GM19463 (cell line): Measurements from ENCODE around the gene PTPRR.
"Not testable (repeated sequence)": the region's sequence is repeated elsewhere in the genome, so short reads cannot be mapped to it uniquely, and the experiment has no call there.

ENCODE experiments used
- ATAC-seq: cut with Tn5 transposase; IDR thresholded peaks from one replicate; pipeline ENCODE4 v1.9.1; 2021; ENCODE audit warnings: mild to moderate bottlenecking, moderate library complexity; ENCODE audit not compliant: unreplicated experiment

The PTPRR gene

DNA sequence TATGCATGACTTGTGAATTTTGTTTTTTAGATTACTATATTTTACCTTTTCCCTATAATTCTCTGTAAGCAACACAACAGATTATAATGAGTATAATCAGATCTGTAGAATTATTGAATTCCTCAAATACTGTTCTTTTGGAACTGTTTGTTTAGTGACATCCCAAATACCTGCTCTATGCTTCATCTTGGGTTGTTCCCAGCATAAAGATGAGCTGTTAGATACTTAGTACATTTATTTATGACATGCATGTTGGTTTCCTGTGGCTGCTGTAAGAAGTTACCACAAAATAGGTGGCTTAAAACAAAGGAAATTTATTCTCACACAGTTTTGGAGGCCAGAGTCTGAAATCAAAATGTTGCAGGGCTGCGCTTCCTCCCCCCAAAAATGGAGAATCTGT, 78.4 kb downstream of the PTPRR start:
- ATAC-seq, result no peak

GRCh38 chr12:70840656-70841350, 79.7 kb downstream of the PTPRR start:
- no peak for ATAC-seq

DNA sequence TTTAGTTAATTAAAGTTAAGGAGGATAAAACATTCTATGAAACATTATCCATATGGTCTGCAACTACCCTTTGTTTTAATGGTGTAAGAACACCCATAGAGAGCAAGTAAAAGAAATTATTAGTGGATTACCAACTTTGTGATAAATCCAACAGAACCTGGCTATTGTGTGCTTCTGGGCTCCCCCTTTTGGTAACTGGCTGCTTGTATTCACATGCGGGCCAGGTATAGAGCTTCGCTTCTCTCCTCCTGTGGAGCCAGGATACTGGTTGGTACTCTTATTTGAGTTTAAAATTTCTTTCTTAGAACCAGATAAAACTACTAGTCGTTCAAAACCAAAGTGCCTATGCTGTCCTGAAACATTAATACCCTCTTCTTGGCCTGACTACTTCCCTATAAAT, 81.0 kb downstream of the PTPRR start:
- no peak for ATAC-seq

DNA sequence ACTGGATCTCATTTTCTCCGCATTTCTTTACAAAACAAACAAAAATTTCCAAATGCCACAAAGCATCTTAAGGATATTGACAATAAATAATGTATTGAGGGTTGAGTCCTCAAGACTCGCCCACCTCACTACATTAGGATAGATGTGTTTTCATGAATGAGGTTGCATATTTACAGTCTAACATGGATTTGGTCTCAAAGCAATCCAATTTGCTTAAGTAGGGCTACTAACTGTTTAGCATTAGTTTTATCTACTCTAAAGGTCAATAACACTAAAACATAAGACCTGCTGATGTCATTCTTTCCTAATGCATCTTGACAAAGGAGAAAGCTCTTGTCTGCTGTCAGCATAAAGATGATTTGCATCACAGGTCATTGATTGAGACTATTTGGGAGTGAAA, 82.4 kb downstream of the PTPRR start:
- no peak for ATAC-seq

DNA sequence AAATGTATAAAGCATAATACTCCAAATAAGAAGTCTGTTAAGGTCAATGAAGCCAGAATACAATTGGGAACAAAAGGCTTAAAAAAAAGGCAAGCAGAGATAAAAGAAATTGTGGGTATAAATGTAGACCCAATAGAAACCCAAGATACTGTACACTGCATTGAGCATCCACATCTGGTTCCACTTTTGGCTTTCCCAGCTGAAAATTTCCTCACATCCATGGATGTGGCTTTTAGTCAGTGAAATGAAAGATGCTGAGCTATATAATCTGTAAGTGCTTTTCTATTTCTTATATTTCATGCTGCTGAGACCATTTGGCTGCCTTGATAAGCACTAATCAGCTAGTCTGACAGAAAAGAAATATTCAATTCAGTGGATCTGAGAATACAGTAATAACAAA, 83.5 kb downstream of the PTPRR start:
- no peak for ATAC-seq

GRCh38 chr12:70835948-70836347, 84.6 kb downstream of the PTPRR start:
- ATAC-seq, result no peak

DNA sequence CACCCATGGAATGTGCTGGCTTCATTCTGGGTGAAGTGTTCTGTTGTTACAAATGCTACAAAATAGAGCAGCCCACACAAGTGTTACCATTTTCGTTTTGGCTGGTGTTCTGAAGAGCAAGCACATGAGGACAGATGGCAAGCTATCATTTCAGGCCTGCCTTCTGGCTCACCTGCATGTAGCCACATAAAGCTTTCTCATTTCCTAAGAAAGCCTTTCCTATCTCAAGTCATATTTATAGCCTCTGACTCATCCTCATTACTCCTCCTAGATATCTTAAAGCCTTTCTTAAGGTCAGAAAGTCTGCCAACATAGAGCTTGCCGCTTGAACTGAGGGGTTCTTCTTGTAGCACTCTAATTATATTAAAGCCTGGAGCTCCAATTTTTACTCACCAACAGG, 89.0 kb downstream of the PTPRR start:
- ATAC-seq, result no peak

GRCh38 chr12:70830221-70831061, 90.1 kb downstream of the PTPRR start:
- no peak for ATAC-seq

DNA sequence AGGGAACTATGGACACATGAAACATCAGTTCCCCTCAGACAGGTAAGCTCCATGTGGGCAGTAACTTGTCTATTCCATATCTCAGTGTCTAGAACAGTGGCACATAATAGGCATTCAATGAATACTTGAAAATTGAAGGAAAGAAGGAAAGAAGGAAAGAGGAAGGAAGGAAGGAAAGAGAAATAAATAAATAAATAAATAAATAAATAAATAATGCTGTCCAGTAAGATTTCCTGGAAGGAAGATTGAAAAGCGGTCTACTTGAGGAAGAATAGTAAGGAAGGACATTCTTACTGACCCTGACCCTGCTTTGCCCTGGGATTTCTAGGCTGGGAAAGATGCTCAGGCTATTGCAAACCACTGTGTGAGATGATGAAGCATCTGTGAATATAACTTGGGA, 91.5 kb downstream of the PTPRR start:
- ATAC-seq, result no peak

DNA sequence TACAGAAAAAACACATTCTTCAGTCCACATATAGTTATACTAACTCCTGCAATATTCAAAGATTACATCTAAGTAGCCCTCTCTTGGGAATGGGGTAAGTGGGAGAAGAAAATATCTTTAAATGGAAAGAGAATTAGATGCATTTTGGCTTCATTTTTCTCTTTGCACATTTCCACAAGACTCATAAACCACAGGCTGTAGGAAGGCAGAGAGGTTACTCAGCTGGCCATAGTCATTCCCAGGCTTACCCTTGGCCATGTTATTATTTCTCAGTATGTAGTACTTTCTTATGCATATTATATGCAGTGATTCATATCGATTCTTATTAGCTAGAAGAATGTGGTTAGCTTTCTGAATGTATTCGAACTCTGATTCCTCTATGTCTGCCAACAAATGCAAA, 92.2 kb downstream of the PTPRR start:
- no peak for ATAC-seq

GRCh38 chr12:70826156-70826555, 94.4 kb downstream of the PTPRR start:
- no peak for ATAC-seq

- no peak for ATAC-seq
Measured at GRCh38 chr12:70824511-70824910, 96.0 kb downstream of the PTPRR start.

DNA sequence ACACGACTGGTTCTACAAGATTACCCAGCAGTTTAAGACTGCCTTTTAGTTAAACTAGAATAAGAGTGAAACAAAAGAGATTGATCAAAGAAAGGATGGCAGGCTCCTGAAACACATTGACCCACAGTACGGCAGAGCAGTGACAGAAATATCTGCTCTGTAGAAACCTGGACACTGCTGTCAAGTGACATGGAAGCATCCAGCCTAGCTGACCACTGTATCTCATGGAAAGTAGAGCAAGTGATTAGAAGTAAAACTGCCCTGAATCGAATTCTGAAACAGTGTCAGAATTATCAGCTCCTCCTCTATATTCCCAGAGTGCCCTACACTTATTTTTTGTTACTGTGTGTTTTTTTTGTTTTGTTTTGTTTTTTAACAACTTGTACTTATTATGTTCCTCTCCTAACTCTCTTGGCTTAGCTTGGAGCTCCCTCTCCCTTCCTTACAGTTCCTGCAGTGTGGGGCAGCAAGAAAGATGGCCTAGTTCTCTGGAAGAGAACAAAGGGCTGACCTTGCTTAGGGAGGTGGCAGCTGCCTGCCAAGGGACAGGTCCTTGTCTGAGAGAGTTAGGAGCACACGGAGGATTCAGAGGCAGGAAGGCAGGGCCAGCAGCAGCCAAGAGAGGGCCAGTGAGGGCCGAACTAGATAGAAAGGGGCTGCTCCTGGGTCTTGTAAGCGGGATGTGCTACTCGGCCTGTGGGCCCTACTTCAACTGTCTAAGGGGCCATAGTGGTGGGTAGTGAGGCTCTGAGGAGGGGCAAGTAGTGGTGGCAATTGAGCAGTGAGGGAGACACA, 97.2 kb downstream of the PTPRR start:
- no peak for ATAC-seq

DNA sequence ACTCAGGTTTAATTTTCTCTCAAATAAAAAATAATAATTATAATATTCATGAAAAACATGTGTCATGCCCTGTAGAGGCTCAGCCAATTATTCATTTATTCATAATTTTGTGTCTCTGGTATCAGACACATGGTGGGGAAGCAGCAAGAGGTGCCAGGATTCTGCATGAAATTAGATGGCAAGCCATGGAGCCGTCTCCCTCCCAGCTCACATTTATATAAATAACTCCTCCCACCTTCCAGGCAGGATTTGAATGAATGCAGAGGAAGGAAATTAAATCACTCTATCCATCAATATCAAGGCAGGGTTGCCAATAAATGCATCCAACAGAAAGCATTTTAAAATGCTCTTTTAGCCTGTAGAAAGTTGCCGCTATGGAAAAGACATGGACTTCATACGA, 98.1 kb downstream of the PTPRR start:
- no peak for ATAC-seq

- no peak for ATAC-seq
Measured at GRCh38 chr12:70815971-70816391, 104.6 kb downstream of the PTPRR start.

GRCh38 chr12:70815056-70815455, 105.5 kb downstream of the PTPRR start:
- ATAC-seq, result no peak

DNA sequence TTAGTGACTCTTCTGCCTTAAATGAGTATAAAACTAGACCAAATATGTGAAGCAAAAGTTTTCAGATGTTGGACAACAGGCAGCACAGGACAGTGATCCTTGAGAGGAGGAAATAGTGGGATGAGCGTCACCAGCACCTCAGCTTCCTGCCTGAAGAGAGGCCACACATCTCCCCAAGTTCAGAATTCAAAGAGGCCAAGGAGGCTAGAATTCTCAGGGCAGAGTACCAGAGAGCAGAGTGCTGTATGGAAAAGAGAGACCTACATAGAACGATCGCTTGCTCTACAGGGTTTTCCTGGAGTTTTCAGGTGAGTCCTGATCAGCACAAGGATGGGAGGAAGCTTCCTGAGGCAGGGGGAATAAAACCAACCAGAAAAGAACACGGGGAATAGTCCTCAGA, 107.0 kb downstream of the PTPRR start:
- ATAC-seq, result no peak

DNA sequence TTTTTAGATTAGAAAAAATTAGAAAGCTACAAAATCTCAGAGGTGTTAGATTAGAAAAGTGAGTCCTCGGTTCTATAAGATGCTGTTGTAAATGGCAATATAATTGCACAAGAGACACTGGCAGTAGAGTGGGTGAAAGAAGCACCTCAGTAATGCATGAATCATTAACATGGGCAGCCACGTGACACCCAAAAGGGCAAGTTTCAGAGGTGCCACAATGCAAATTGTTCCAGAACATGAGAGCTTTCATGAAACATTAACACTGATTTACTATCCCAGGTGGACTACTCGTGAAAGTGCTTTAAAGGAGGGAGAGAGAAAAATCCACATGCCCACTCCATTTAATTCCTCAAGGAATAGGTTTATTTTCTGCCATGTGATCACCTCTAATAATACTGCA, 108.4 kb downstream of the PTPRR start:
- ATAC-seq, result peak; percentile 84

DNA sequence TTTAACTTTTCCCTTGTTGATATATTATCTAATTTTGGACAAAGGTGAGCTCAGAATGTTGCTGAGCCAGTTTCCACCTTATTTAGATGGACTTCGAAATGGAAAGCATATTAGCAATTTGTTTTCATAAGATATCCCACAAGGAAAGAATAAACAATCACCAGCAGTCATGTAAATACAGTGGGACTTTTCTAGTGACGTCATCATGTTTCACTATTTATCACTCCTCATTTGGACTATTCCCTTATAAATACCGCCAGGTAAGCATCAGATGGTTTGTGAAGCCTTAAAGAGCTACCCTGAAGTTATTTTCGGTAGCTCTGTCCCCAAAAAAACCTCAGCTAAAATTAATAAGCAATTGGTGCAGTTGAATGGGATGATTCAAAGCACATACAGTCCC, 110.7 kb downstream of the PTPRR start:
- no peak for ATAC-seq

- ATAC-seq, result not testable (repeated sequence)
Measured at GRCh38 chr12:70807993-70808392, 112.5 kb downstream of the PTPRR start.

DNA sequence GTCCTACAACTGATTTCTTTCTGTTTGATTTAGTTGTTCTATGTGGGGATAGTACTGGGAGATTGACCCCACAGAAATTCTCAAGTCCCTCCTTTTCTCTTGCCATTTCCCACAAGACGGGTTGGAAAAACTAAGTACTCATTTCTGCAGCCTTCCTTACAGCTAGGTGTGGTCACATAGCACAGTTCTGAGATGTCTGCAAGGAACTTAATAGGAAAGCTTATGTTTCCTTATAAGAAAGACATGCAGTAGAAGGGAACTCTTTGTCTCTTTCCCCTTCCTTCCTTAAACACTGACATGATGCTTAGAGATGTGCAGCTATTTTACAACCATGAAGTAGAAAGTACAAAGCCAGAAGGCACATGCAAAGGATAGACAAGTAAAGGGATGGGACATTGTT, 113.7 kb downstream of the PTPRR start:
- no peak for ATAC-seq

- no peak for ATAC-seq
Measured at GRCh38 chr12:70806043-70806442, 114.5 kb downstream of the PTPRR start.
